Activated CD4-positive, alpha-beta T cell treated with anti-CD3 and anti-CD28 coated beads, Interleukin-2, amount 10 ng/mL, durations not matched to agents 7 days and 5 days (primary cell): ENCODE results near the gene CDK5R2. TPM values are rescaled to one million over a fixed set of nuclear protein-coding genes. Genes with fewer than 3 reads are reported as not detected.

Experiments used
- CTCF ChIA-PET: fragments of 350-600 bp; sonication (Branson Sonifier 250); formaldehyde crosslinking; loops from one replicate; lab custom pipeline; 2021; ENCODE audit warnings: antibody characterized with exemption; lab: Charles Lee
- POLR2A ChIA-PET: fragments of 350-600 bp; sonication (Branson Sonifier 250); formaldehyde crosslinking; loops from one replicate; lab custom pipeline; 2021; ENCODE audit warnings: antibody characterized with exemption; lab: Charles Lee
- DNase-seq: peaks from one replicate; pipeline ENCODE4 v3.0.0-alpha.2; 2020
- H3K27ac Mint-ChIP-seq: one replicate; pipeline ENCODE4 v1.8.0; 2021; ENCODE audit warnings: mild to moderate bottlenecking, moderate library complexity, mixed read lengths
- H3K27me3 Mint-ChIP-seq: one replicate; pipeline ENCODE4 v1.8.0; 2021; ENCODE audit warnings: mixed read lengths
- H3K36me3 Mint-ChIP-seq: one replicate; pipeline ENCODE4 v1.8.0; 2021; ENCODE audit warnings: low read depth, mixed read lengths
- H3K4me1 Mint-ChIP-seq: one replicate; pipeline ENCODE4 v1.8.0; 2021; ENCODE audit warnings: mixed read lengths
- H3K4me3 Mint-ChIP-seq: one replicate; pipeline ENCODE4 v1.8.0; 2021; ENCODE audit warnings: mild to moderate bottlenecking, moderate library complexity, mixed read lengths
- H3K9me3 Mint-ChIP-seq: one replicate; pipeline ENCODE4 v1.8.0; 2021; ENCODE audit warnings: mixed read lengths
- microRNA-seq: library from miRNA; unstranded; fragments of <30 nt; microRNA quantifications from one replicate; pipeline ENCODE4 v1.2.0, GENCODE V29; 2021; ENCODE audit warnings: borderline microRNAs expressed, borderline replicate concordance
- total RNA-seq, 2 experiments: library from RNA; stranded (reverse); gene quantifications; one replicate each; pipeline ENCODE4 v1.2.3, GENCODE V29; 2021

CDK5R2 gene
- total RNA-seq, 2 experiments from 2014 or later, result not detected

DNA sequence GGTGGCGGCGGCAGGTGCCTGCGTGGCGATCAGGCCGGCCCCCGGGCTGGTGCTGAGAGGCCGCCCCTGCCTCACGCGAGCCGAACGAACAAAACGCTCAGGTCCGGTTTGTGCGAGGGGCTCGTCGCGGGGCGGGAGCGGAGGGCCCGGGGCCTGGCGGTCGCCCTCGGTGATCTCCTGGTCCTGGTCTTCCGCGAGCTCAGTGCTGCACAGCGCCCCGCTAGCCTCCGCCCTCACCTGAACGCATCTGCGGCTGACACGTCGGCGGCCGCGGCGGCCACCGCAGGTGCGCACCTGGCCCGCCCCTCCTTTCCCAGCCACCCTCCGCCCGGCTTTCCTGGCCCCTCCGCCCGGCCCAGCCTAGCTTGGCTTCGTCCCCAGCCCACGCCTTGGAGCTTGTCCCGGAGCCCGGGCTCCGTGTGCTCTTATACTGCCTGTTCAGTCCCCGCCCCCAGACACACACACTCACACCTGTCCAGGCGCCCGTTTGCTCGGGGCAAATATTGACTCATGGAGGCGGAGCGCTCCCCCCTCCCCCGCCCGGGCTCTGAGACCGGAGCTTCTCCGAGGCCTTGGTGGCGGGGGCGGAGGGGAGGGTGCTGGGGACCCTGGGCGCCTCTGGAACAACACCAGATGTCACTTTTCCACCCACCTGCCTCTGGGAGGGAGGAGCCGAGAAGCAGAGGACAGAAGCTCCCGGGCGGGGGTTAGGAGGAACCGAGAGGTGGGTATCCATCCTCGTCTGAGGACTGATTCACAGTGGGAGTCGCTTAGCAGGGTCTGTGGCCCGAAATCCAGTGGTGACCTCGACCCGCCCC, 42.3 kb downstream of the CDK5R2 start:
- ChIA-PET CTCF (interaction anchor here (1.2 to 1.5 kb wide), 2 partner anchors 22 to 28 kb away, joined by 3 to 5 read pairs; no protein-coding TSS in a partner anchor), POLR2A (no interaction called here)
- no peaks in the 10 kb centered on the region for H3K36me3 Mint-ChIP-seq
- H3K4me3 Mint-ChIP-seq, result no peak overlapping the region
- DNase-seq, result no peak
- no peaks in the 10 kb centered on the region for H3K9me3 Mint-ChIP-seq
- H3K27ac Mint-ChIP-seq, result no peak overlapping the region
- H3K4me1 Mint-ChIP-seq, result peaks cover 5% of the 10 kb centered on the region
- H3K27me3 Mint-ChIP-seq, result peaks cover 68% of the 10 kb centered on the region

DNA sequence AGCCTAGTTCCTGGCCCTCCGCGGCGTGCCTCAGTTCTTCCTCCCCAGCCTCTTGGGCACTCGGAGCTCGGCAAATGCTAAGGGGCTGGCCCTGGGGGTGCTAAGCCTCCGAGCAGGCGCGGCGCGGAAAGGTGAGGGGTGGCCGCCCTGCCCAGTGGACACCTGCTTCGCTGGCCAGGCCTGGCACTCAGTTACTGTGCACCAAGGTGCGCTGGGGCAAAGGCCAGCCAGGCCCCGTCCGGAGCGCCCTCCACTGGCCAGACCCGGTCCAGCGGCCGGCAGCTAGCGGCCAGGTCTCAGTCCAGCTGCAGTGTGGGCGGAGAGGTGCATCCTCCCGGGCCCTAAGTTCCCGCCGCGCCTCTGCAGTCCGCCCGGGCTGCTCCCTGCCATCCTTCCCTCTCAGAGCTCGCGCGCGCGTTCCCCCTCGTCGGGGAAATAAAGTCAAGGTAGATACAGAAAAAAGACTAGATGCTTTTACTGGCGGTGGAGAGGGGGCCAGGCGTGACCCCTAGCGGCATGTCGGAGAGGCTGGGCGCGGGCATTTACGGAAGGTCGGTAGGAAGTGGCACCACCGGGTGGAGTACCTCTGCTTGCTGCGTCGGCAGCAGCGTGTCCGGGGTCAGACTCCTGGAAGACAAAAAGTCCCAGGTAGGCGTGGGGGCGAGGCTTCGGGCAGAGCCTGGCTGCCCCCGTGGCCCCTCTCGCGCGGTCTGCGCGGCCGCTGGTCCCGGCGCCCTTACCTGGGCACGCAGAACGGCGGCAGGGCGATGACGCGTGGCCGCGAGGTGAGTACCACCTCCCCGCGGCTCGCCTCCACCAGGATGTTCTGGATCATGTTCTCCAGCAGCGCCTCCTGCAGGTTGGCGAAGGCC, 43.2 kb downstream of the CDK5R2 start:
- DNase-seq, result peak; percentile 38
- CTCF ChIA-PET, result interaction anchor here (1.2 to 1.5 kb wide), 2 partner anchors 22 to 27 kb away, joined by 3 to 5 read pairs; no protein-coding TSS in a partner anchor
- H3K9me3 Mint-ChIP-seq, result no peaks in the 10 kb centered on the region
- peaks cover 65% of the 10 kb centered on the region for H3K27me3 Mint-ChIP-seq
- POLR2A ChIA-PET, result no interaction called here
- no peaks in the 10 kb centered on the region for H3K36me3 Mint-ChIP-seq
- H3K27ac Mint-ChIP-seq, result no peak overlapping the region
- H3K4me1 Mint-ChIP-seq, result peaks cover 5% of the 10 kb centered on the region
- no peak overlapping the region for H3K4me3 Mint-ChIP-seq

DNA sequence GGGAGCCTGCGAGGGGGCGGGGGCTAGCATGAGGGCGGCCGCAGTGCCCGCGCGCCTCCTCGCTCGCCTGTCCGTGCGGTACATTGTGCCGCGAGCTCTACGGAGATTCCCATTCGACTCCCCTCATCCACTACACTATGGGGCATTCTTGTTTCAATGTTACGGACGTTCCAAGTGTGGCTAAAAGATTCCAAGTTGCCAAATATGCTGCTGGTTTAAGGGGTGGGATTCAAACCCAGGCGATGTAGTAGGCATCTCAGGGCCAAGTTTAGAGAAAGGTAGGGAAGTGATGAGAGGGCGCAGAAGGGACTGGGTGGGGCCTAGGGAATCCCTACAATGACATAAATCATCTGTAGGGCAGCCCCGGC, 43.8 kb downstream of the CDK5R2 start:
- no peak overlapping the region for H3K27ac Mint-ChIP-seq
- no peaks in the 10 kb centered on the region for H3K36me3 Mint-ChIP-seq
- no peak for DNase-seq
- ChIA-PET CTCF (no interaction called here), POLR2A (no interaction called here)
- H3K4me1 Mint-ChIP-seq, result peaks cover 5% of the 10 kb centered on the region
- H3K4me3 Mint-ChIP-seq, result no peak overlapping the region
- no peaks in the 10 kb centered on the region for H3K9me3 Mint-ChIP-seq
- peaks cover 59% of the 10 kb centered on the region for H3K27me3 Mint-ChIP-seq

DNA sequence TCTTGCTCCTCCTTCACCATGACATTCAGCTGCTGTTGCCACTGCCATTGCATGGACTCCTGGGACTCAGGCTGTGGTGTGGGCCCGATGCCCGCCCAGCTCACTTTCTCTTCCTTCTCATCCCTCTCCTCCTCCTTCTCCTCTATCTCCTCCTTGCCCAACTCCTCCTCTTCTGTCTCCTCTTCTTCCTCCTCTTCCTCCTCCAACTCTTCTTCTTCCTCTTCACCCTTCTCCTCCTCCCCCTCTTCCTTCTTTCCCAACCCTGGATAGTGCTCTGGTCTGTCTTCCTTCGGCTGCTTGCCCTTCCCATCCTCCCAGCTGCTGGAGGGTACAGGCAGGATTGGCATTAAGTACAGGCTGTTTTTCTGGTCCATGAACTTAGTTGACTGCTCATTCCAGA, 44.5 kb downstream of the CDK5R2 start:
- Mint-ChIP-seq H3K4me3 (no peak overlapping the region), H3K27me3 (peaks cover 55% of the 10 kb centered on the region), H3K27ac (no peak overlapping the region), H3K9me3 (no peaks in the 10 kb centered on the region), H3K4me1 (peaks cover 5% of the 10 kb centered on the region), H3K36me3 (no peaks in the 10 kb centered on the region)
- ChIA-PET POLR2A (no interaction called here), CTCF (interaction anchor here (2.2 kb wide), 1 partner anchor 9 kb away, joined by 11 read pairs; no protein-coding TSS in a partner anchor)
- DNase-seq, result no peak

DNA sequence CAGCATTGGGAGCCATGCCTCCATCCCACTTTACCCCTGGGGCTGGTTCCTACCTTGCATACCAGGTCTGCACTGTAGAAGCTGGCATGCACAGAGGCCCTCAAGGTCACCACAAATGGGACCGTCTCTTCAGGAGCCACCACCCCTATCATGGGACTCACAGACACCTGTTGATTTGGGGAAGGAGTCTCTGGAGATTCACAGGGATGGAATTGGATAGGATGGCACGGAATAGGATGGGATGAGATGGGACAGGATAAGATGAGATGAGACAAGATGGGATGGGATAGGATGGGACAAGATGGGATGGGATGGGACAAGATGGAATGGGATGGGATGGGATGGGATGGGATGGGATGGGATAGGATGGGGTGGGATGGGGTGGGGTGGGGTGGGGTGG, 49.8 kb downstream of the CDK5R2 start:
- Mint-ChIP-seq H3K9me3 (no peaks in the 10 kb centered on the region), H3K4me3 (no peak overlapping the region), H3K27ac (no peak overlapping the region), H3K27me3 (peaks cover 23% of the 10 kb centered on the region), H3K36me3 (no peaks in the 10 kb centered on the region), H3K4me1 (no peaks in the 10 kb centered on the region)
- DNase-seq, result no peak
- ChIA-PET CTCF (interaction anchor here (1.5 to 1.8 kb wide), 2 partner anchors 15 to 112 kb away, joined by 3 to 6 read pairs; no protein-coding TSS in a partner anchor), POLR2A (no interaction called here)

DNA sequence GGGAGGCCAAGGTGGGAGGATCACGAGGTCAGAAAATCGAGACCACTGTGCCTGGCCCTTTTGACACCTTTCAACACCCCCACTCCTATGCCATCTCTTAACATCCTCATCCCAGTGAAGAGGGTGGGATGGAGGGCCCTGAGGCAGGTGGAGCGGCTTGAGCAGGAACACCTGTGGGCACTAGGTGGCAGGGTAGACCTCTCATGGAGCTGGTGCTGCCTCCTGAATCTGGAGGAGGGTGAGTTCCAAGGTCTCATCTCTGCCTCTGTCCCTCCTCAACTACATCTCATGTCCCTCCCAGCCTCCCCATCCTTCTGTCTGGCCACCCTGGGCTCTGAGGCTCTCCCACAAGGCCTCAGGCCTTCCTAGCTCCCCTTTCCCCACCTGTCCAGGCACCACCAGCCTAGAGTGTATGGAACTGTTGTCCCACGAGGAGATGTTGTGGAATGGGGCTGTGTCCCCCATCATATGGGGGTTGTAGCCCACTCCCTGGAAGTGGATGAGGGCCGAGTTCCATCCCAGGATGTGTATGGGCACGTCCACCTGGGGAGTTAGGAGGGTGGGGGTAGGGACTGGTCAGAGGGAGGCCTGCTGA, 50.8 kb downstream of the CDK5R2 start:
- no peaks in the 10 kb centered on the region for H3K4me1 Mint-ChIP-seq
- H3K27me3 Mint-ChIP-seq, result peaks cover 14% of the 10 kb centered on the region
- ChIA-PET CTCF (interaction anchor here (1.2 to 1.8 kb wide), 2 partner anchors 9 to 20 kb away, joined by 3 to 6 read pairs; no protein-coding TSS in a partner anchor), POLR2A (no interaction called here)
- no peaks in the 10 kb centered on the region for H3K36me3 Mint-ChIP-seq
- no peak overlapping the region for H3K27ac Mint-ChIP-seq
- H3K4me3 Mint-ChIP-seq, result no peak overlapping the region
- H3K9me3 Mint-ChIP-seq, result no peaks in the 10 kb centered on the region
- DNase-seq, result peak; percentile 30

DNA sequence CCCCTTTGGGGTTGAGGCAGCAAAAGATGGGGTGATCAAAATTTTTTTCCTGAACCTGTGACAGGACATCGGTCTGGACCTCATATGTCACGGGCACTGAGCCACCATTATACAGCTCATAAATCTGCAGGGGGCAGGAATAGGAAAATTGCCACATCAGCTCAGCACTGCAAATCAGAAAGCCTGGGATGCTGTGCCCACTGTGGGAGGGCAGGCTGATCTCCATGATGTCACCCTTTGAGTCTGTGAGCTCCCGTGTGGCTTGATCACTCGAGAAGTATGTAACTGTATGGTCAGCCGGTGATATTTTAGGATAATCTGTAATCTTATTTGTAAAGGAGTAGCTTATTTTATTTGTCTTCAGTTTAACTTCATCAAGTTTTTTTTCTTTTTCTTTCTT, 51.4 kb downstream of the CDK5R2 start:
- Mint-ChIP-seq H3K27me3 (peaks cover 9% of the 10 kb centered on the region), H3K27ac (no peak overlapping the region), H3K9me3 (no peaks in the 10 kb centered on the region), H3K36me3 (no peaks in the 10 kb centered on the region), H3K4me3 (no peak overlapping the region), H3K4me1 (no peaks in the 10 kb centered on the region)
- DNase-seq, result no peak
- CTCF ChIA-PET, result interaction anchor here (0.7 to 1.8 kb wide), 3 partner anchors 9 to 30 kb away, joined by 3 to 6 read pairs (median 3); partner anchors contain the start of gene CFAP65
- POLR2A ChIA-PET, result no interaction called here

Small RNA genes within 50 kb of the gene (microRNA-seq; reads per million reads assigned to microRNA genes)
- 1.5 reads per million for gene MIR375

Other genes with a start within 250 kb of the CDK5R2 start
- 10 to 100 TPM; 31.6 TPM for gene TTLL4, start 248.8 kb upstream of the CDK5R2 start, total RNA-seq
- under 1 TPM; 0.08 to 0.22 TPM for gene CYP27A1, start 177.5 kb upstream of the CDK5R2 start, total RNA-seq
- gene PRKAG3, start 127.9 kb upstream of the CDK5R2 start, total RNA-seq, result not detected
- not detected for gene WNT6, start 99.9 kb upstream of the CDK5R2 start, total RNA-seq
- under 1 TPM; 0.10 TPM for gene WNT10A, start 78.8 kb upstream of the CDK5R2 start, total RNA-seq
- gene FEV, start 25.5 kb downstream of the CDK5R2 start, total RNA-seq, result not detected
- gene CRYBA2, start 33.8 kb downstream of the CDK5R2 start, total RNA-seq, result not detected
- not detected for gene CFAP65, start 81.8 kb downstream of the CDK5R2 start, total RNA-seq
- not detected for gene IHH, start 101.3 kb downstream of the CDK5R2 start, total RNA-seq
- gene NHEJ1, start 201.1 kb downstream of the CDK5R2 start, total RNA-seq, result 10 to 100 TPM; 18.1 to 20.3 TPM
- gene SLC23A3, start 210.4 kb downstream of the CDK5R2 start, total RNA-seq, result 1 to 10 TPM; 2.3 to 2.8 TPM
- gene CNPPD1, start 217.3 kb downstream of the CDK5R2 start, total RNA-seq, result 10 to 100 TPM; 79.6 to 79.8 TPM
- gene RETREG2, start 218.6 kb downstream of the CDK5R2 start, total RNA-seq, result 100 to 1,000 TPM in 1 of 2 experiments, 10 to 100 TPM in 1; 95.1 to 102 TPM
- 10 to 100 TPM; 49.1 to 60.2 TPM for gene ZFAND2B, start 247.1 kb downstream of the CDK5R2 start, total RNA-seq